Measurements from ENCODE around the gene PRTG.
"Not testable (repeated sequence)": the region's sequence is repeated elsewhere in the genome, so short reads cannot be mapped to it uniquely, and the experiment has no call there.

The PRTG gene

GRCh38 chr15:55737373-55737772 is 5.6 kb downstream of the PRTG start:
- H3K4me1 ChIP-seq (ENCODE audit: control insufficient read depth in 1 of 2, insufficient read depth in 1 of 2, low read depth in 1 of 2, low read length in 1 of 2): peaks cover 4 to 10% of the 10 kb centered on the region in 2 experiments
- no peaks in the 10 kb centered on the region for H3K9me3 ChIP-seq
- H3K27me3 ChIP-seq: peaks cover 91% of the 10 kb centered on the region
- H3K36me3 ChIP-seq: no peaks in the 10 kb centered on the region
- no peak for TF ChIP-seq CTCF (IDR thresholded peaks at IDR 0.05)
- no peak overlapping the region for H3K27ac ChIP-seq
- no peak overlapping the region for H3K4me3 ChIP-seq (ENCODE audit: low read depth in 1 of 2, low read length in 1 of 2)

- Histone ChIP-seq H3K36me3 (no peaks in the 10 kb centered on the region), H3K4me1 (ENCODE audit: control insufficient read depth in 1 of 2, insufficient read depth in 1 of 2, low read depth in 1 of 2, low read length in 1 of 2) (peaks cover 0 to 4% of the 10 kb centered on the region in 2 experiments), H3K4me3 (ENCODE audit: low read depth in 1 of 2, low read length in 1 of 2) (no peak overlapping the region), H3K27me3 (peaks cover 85% of the 10 kb centered on the region), H3K9me3 (no peaks in the 10 kb centered on the region), H3K27ac (no peak overlapping the region)
- no peak for TF ChIP-seq CTCF (IDR thresholded peaks at IDR 0.05)
Observed at GRCh38 chr15:55736756-55737155, 6.2 kb downstream of the PRTG start.

GRCh38 chr15:55734641-55735040 is 8.3 kb downstream of the PRTG start:
- H3K4me3 ChIP-seq (ENCODE audit: low read depth in 1 of 2, low read length in 1 of 2): no peak overlapping the region
- no peaks in the 10 kb centered on the region for H3K9me3 ChIP-seq
- H3K36me3 ChIP-seq: no peaks in the 10 kb centered on the region
- TF ChIP-seq CTCF (IDR thresholded peaks at IDR 0.05): no peak
- H3K27me3 ChIP-seq: peaks cover 75% of the 10 kb centered on the region
- no peaks in the 10 kb centered on the region for H3K4me1 ChIP-seq (ENCODE audit: control insufficient read depth in 1 of 2, insufficient read depth in 1 of 2, low read depth in 1 of 2, low read length in 1 of 2)
- no peak overlapping the region for H3K27ac ChIP-seq

- H3K4me1 ChIP-seq (ENCODE audit: control insufficient read depth in 1 of 2, insufficient read depth in 1 of 2, low read depth in 1 of 2, low read length in 1 of 2); H3K36me3 ChIP-seq; H3K27ac ChIP-seq; H3K9me3 ChIP-seq; H3K4me3 ChIP-seq (ENCODE audit: low read depth in 1 of 2, low read length in 1 of 2): not testable (repeated sequence)
- peaks cover 70% of the 10 kb centered on the region for H3K27me3 ChIP-seq
Observed at GRCh38 chr15:55733461-55733860, 9.5 kb downstream of the PRTG start.

- peaks cover 4% of the 10 kb centered on the region for H3K27me3 ChIP-seq
- H3K36me3 ChIP-seq: no peaks in the 10 kb centered on the region
- no peak overlapping the region for H3K27ac ChIP-seq
- H3K4me3 ChIP-seq (ENCODE audit: low read depth in 1 of 2, low read length in 1 of 2): no peak overlapping the region
- H3K9me3 ChIP-seq: no peaks in the 10 kb centered on the region
- H3K4me1 ChIP-seq (ENCODE audit: control insufficient read depth in 1 of 2, insufficient read depth in 1 of 2, low read depth in 1 of 2, low read length in 1 of 2): no peaks in the 10 kb centered on the region
- no peak for TF ChIP-seq CTCF (IDR thresholded peaks at IDR 0.05)
Observed at GRCh38 chr15:55721554-55722185, 21.3 kb downstream of the PRTG start.

GRCh38 chr15:55715355-55716076 is 27.4 kb downstream of the PRTG start:
- H3K4me3 ChIP-seq (ENCODE audit: low read depth in 1 of 2, low read length in 1 of 2): no peak overlapping the region
- H3K27me3 ChIP-seq: peaks cover 12% of the 10 kb centered on the region
- H3K4me1 ChIP-seq (ENCODE audit: control insufficient read depth in 1 of 2, insufficient read depth in 1 of 2, low read depth in 1 of 2, low read length in 1 of 2): no peaks in the 10 kb centered on the region
- H3K27ac ChIP-seq: no peak overlapping the region
- H3K36me3 ChIP-seq: no peaks in the 10 kb centered on the region
- no peak for TF ChIP-seq CTCF (IDR thresholded peaks at IDR 0.05)
- no peaks in the 10 kb centered on the region for H3K9me3 ChIP-seq
